NB4 (cell line): ENCODE results near the gene SLIT1.

Experiments used
- DNase-seq: peaks from one replicate; pipeline ENCODE4 v3.0.0; 2010; ENCODE audit warnings: low read depth
- H3K4me3 ChIP-seq: one replicate; pipeline ENCODE4 v1.5.1; 2011; ENCODE audit warnings: mild to moderate bottlenecking, low read depth, low read length, moderate library complexity
- MYC ChIP-seq: IDR thresholded peaks from 2 replicates; pipeline ENCODE4 v1.6.1; 2011; ENCODE audit warnings: low read depth, low read length
- POLR2A ChIP-seq: IDR thresholded peaks from 2 replicates; pipeline ENCODE4 v1.6.1; 2011; ENCODE audit warnings: mild to moderate bottlenecking; ENCODE audit not compliant: insufficient read length; ENCODE audit errors: extremely low read depth
- TF ChIP-seq, protein P1 (sequence below): IDR thresholded peaks from one replicate; pipeline ENCODE4 v1.5.1; 2012; ENCODE audit warnings: low read depth, low read length
- TF ChIP-seq, protein P2 (sequence below): IDR thresholded peaks from 2 replicates; pipeline ENCODE4 v1.6.1; 2011; ENCODE audit warnings: low read depth, low read length

Gene SLIT1

DNA sequence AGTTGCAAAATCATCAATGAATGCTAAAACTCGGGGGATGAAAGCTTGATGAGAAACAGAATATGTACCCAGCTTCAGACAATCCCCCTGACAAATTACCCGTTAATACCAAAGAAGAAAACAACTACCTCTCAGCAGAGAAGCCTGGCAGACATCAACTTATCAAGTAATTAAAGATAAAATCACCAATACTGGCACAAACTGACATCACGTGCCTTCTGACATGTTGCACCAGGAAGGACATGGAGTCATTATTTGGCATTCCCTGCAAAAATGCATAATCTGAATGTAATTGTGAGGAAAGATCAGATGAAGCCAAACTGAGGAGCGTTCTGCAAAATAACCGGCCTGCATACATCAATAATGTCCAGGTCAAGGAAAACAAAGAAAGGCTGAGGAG is 7.7 kb downstream of the SLIT1 start:
- no peak for DNase-seq
- TF ChIP-seq MYC (no peak), POLR2A (no peak)
- TF ChIP-seq, protein P1, sequence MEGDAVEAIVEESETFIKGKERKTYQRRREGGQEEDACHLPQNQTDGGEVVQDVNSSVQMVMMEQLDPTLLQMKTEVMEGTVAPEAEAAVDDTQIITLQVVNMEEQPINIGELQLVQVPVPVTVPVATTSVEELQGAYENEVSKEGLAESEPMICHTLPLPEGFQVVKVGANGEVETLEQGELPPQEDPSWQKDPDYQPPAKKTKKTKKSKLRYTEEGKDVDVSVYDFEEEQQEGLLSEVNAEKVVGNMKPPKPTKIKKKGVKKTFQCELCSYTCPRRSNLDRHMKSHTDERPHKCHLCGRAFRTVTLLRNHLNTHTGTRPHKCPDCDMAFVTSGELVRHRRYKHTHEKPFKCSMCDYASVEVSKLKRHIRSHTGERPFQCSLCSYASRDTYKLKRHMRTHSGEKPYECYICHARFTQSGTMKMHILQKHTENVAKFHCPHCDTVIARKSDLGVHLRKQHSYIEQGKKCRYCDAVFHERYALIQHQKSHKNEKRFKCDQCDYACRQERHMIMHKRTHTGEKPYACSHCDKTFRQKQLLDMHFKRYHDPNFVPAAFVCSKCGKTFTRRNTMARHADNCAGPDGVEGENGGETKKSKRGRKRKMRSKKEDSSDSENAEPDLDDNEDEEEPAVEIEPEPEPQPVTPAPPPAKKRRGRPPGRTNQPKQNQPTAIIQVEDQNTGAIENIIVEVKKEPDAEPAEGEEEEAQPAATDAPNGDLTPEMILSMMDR = no peak
- TF ChIP-seq, protein P2, sequence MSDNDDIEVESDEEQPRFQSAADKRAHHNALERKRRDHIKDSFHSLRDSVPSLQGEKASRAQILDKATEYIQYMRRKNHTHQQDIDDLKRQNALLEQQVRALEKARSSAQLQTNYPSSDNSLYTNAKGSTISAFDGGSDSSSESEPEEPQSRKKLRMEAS = no peak
- H3K4me3 ChIP-seq = no peak overlapping the region

GRCh38 chr10:97176226-97176625 is 9.5 kb downstream of the SLIT1 start:
- TF ChIP-seq, protein P2 = no peak
- TF ChIP-seq POLR2A (no peak), MYC (no peak)
- TF ChIP-seq, protein P1 = no peak
- no peak for DNase-seq

GRCh38 chr10:97175586-97175985 is 10.2 kb downstream of the SLIT1 start:
- TF ChIP-seq, protein P2 = no peak
- no peak for TF ChIP-seq MYC
- no peak for TF ChIP-seq POLR2A
- TF ChIP-seq, protein P1 = no peak
- DNase-seq = no peak
- H3K4me3 ChIP-seq = no peak overlapping the region

More at GRCh38 chr10:97176226-97176625, 9.5 kb downstream of the SLIT1 start:
- H3K4me3 ChIP-seq = no peak overlapping the region

GRCh38 chr10:97174941-97175340 is 10.8 kb downstream of the SLIT1 start:
- TF ChIP-seq, protein P2 = no peak
- TF ChIP-seq MYC (no peak), POLR2A (no peak)
- TF ChIP-seq, protein P1 = no peak
- DNase-seq = no peak
- H3K4me3 ChIP-seq = no peak overlapping the region

DNA sequence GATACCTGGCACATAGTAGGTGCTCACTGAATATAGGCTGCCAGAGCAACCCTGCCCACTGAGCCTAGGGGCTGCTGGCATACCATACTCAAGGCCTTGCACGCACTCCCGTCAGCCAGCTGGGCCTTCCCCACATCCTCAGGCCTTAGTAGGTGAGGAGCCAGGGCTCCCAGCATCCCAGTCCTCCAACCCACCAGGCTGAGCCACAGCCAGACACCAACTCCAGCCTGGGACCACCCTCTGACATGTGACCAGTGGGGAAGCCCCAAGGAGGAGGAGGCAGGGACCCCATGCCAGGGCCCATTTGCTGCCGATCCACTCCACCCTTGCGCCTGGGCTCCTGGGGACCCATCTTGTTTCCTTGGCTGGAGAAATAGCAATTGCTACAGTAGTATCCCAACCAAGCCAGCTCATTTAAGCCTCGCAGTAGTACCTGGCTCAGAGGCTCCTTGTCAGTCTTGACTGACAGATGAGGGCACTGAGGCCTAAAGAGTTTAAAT is 11.4 kb downstream of the SLIT1 start:
- DNase-seq = no peak
- H3K4me3 ChIP-seq = no peak overlapping the region
- TF ChIP-seq, protein P2 = no peak
- TF ChIP-seq, protein P1 = no peak
- TF ChIP-seq MYC (no peak), POLR2A (no peak)
